Testis (tissue), 2 donors: ENCODE measurements around the gene SH3RF3.

Experiments used
- CTCF ChIP-seq, 3 experiments: fragments of 450-650 bp in 2 of 3; fragments of 200-600 bp in 1 of 3; sonication (generic) in 1 of 3; IDR thresholded peaks; one replicate each; pipeline ENCODE4 v1.5.1; 2016 to 2019; ENCODE audit warnings: antibody characterized with exemption in 3 of 3, mild to moderate bottlenecking in 2 of 3, moderate library complexity in 1 of 3
- POLR2A ChIP-seq: fragments of 450-650 bp; IDR thresholded peaks from one replicate; pipeline ENCODE4 v1.6.1; 2017; ENCODE audit warnings: antibody characterized with exemption, mild to moderate bottlenecking, moderate library complexity

GRCh38 chr2:109422071-109422757, 293.2 kb downstream of the SH3RF3 start:
- no peak for TF ChIP-seq POLR2A
- no peak for TF ChIP-seq CTCF (IDR thresholded peaks at IDR 0.05)
